CD4-positive, alpha-beta memory T cell (primary cell): Measurements from ENCODE around the gene CYP17A1. TPM values are rescaled to one million over a fixed set of nuclear protein-coding genes. Genes with fewer than 3 reads are reported as not detected.

Experiments
- CTCF ChIA-PET: fragments of 350-600 bp; sonication (Branson Sonifier 250); formaldehyde crosslinking; loops from one replicate; lab custom pipeline; 2021; ENCODE audit warnings: inconsistent platforms; ENCODE audit not compliant: partially characterized antibody; lab: Charles Lee
- POLR2A ChIA-PET: fragments of 350-600 bp; sonication (Branson Sonifier 250); formaldehyde crosslinking; loops from one replicate; lab custom pipeline; 2021; ENCODE audit not compliant: partially characterized antibody; lab: Charles Lee
- DNase-seq, 5 donors: peaks; one replicate each; pipeline versions ENCODE4 v3.0.0 to v3.0.0-alpha.2; 2020 to 2022; ENCODE audit warnings: mixed read lengths in 1 of 5
- H3K27ac ChIP-seq: one replicate; pipeline ENCODE4 v1.7.0; 2013; ENCODE audit warnings: low read depth, low read length
- H3K27me3 ChIP-seq: 2 replicates; pipeline ENCODE4 v1.7.0; 2013; ENCODE audit warnings: mild to moderate bottlenecking, low read length, moderate library complexity; ENCODE audit not compliant: insufficient read depth
- H3K36me3 ChIP-seq: 2 replicates; pipeline ENCODE4 v1.7.0; 2013; ENCODE audit warnings: mild to moderate bottlenecking, low read length, moderate library complexity; ENCODE audit not compliant: insufficient read depth
- H3K4me1 ChIP-seq: 2 replicates; pipeline ENCODE4 v1.7.0; 2013; ENCODE audit warnings: mild to moderate bottlenecking, low read length, moderate library complexity; ENCODE audit not compliant: insufficient read depth
- H3K4me3 ChIP-seq, 2 donors: one replicate each; pipeline ENCODE4 v1.7.0; 2013; ENCODE audit warnings: low read length in 2 of 2, mild to moderate bottlenecking in 1 of 2
- H3K9me3 ChIP-seq, 2 donors: one replicate each; pipeline ENCODE4 v1.7.0; 2013; ENCODE audit warnings: low read length in 2 of 2, control low read depth in 1 of 2; ENCODE audit not compliant: control insufficient read depth in 1 of 2
- H3K27ac Mint-ChIP-seq, 7 donors: one replicate each; pipeline ENCODE4 v1.8.0; 2020 to 2021; ENCODE audit warnings: mixed read lengths in 7 of 7, mild to moderate bottlenecking in 6 of 7, inconsistent platforms in 3 of 7, moderate library complexity in 3 of 7
- H3K27me3 Mint-ChIP-seq, 2 donors: one replicate each; pipeline ENCODE4 v1.8.0; 2020 to 2021; ENCODE audit warnings: mixed read lengths in 2 of 2
- H3K36me3 Mint-ChIP-seq, 2 donors: one replicate each; pipeline ENCODE4 v1.8.0; 2020 to 2021; ENCODE audit warnings: mixed read lengths in 2 of 2, inconsistent platforms in 1 of 2, mild to moderate bottlenecking in 1 of 2
- H3K4me1 Mint-ChIP-seq, 4 donors: one replicate each; pipeline ENCODE4 v1.8.0; 2020 to 2021; ENCODE audit warnings: mixed read lengths in 4 of 4, mild to moderate bottlenecking in 1 of 4
- H3K4me3 Mint-ChIP-seq, 8 donors: one replicate each; pipeline ENCODE4 v1.8.0; 2020 to 2021; ENCODE audit warnings: mixed read lengths in 8 of 8, mild to moderate bottlenecking in 7 of 8, moderate library complexity in 6 of 8, inconsistent platforms in 3 of 8
- H3K9me3 Mint-ChIP-seq, 8 donors: one replicate each; pipeline ENCODE4 v1.8.0; 2020 to 2021; ENCODE audit warnings: mixed read lengths in 8 of 8, mild to moderate bottlenecking in 5 of 8, inconsistent platforms in 3 of 8, moderate library complexity in 1 of 8
- intact Hi-C: fragments of 100-400 bp; cut with micrococcal nuclease; formaldehyde crosslinking; loops from one replicate; pipeline ENCODE4 v1.15.1; 2023
- polyA plus RNA-seq, 2 donors: library from polyadenylated mRNA; unstranded; fragments of 300-500 nt; fragmentation: Illumina TruSeq; gene quantifications; one replicate each; pipeline ENCODE4 v1.2.3, GENCODE V29; 2021
- total RNA-seq, 2 experiments: library from RNA; stranded (reverse); gene quantifications; one replicate each; pipeline ENCODE4 v1.2.3, GENCODE V29; 2021

The CYP17A1 gene
- total and polyA plus RNA-seq, 4 experiments from 2014 or later = not detected

- Histone ChIP-seq H3K27me3 (no peaks in the 10 kb centered on the region), H3K36me3 (peaks cover 33% of the 10 kb centered on the region), H3K27ac (no peak overlapping the region), H3K4me1 (peaks cover 9% of the 10 kb centered on the region), H3K9me3 (no peaks in the 10 kb centered on the region), H3K4me3 (no peak overlapping the region)
- Mint-ChIP-seq H3K4me3 (no peak overlapping the region), H3K27ac (peak overlapping the region in 6 of 7 donors; percentile 12 to 75 (median 44)), H3K9me3 (no peaks in the 10 kb centered on the region), H3K27me3 (no peaks in the 10 kb centered on the region), H3K36me3 (peaks cover 33 to 52% of the 10 kb centered on the region in 2 donors), H3K4me1 (peaks cover 15 to 41% (median 28%) of the 10 kb centered on the region in 4 donors)
- CTCF ChIA-PET = no interaction called here
- POLR2A ChIA-PET = no interaction called here
- DNase-seq = no peak
- intact Hi-C loops = no loop called here
These were observed 34.2 kb downstream of the CYP17A1 start for GRCh38 chr10:102802920-102803534.

DNA sequence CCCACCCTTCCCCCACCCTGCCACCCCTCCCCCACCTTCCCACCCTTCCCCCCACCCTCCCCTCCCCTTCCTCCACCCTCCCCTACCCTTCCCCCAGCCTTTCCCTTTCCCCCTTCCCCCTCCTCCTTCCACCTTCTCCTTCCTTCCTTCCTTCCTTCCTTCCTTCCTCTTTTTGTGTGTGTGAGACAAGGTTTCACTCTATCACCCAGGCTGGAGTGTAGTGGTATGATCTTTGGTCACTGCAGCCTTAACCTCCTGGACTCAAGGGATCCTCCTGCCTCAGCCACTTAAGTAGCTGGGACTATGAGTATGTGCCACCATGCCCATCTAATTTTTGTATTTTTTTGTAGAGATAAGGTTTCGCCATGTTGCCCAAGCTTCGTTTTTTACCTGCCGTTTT lies 35.2 kb downstream of the CYP17A1 start:
- no peaks in the 10 kb centered on the region for H3K9me3 Mint-ChIP-seq
- Histone ChIP-seq H3K9me3 (no peaks in the 10 kb centered on the region), H3K4me1 (peaks cover 9% of the 10 kb centered on the region), H3K27ac (no peak overlapping the region), H3K36me3 (peaks cover 36% of the 10 kb centered on the region), H3K4me3 (no peak overlapping the region), H3K27me3 (no peaks in the 10 kb centered on the region)
- intact Hi-C loops = no loop called here
- H3K27ac Mint-ChIP-seq = peak overlapping the region in 5 of 7 donors; percentile 43 to 87 (median 68)
- POLR2A ChIA-PET = no interaction called here
- CTCF ChIA-PET = no interaction called here
- H3K4me1 Mint-ChIP-seq = peaks cover 16 to 44% (median 30%) of the 10 kb centered on the region in 4 donors
- DNase-seq = no peak
- H3K27me3 Mint-ChIP-seq = no peaks in the 10 kb centered on the region
- H3K36me3 Mint-ChIP-seq = peaks cover 33 to 58% of the 10 kb centered on the region in 2 donors
- peak overlapping the region in 3 of 8 donors; percentile 3 to 29 (median 17) for H3K4me3 Mint-ChIP-seq

DNA sequence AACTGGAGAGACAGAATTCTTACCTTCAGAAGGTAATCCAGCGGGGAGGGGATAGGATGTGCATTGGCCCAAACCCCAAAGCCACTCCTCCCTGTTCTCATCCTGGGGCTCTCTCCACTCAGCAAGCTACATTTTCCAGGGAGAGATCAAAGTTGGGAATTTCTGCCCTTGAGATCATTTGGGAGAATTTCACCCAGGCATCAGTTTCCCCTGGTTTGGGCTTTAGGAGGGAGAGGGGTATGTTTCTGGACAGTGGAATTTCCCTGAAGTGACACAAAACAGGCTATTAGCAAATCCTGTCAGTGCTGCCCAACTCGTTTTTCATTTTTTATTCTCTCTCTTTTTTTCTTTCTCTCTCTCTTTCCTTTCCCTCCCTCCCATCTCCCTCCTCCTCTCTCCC lies 35.7 kb downstream of the CYP17A1 start:
- Histone ChIP-seq H3K27me3 (no peaks in the 10 kb centered on the region), H3K4me1 (peaks cover 14% of the 10 kb centered on the region), H3K36me3 (peaks cover 36% of the 10 kb centered on the region), H3K4me3 (no peak overlapping the region), H3K27ac (no peak overlapping the region), H3K9me3 (no peaks in the 10 kb centered on the region)
- Mint-ChIP-seq H3K4me1 (peaks cover 20 to 48% (median 34%) of the 10 kb centered on the region in 4 donors), H3K27me3 (no peaks in the 10 kb centered on the region), H3K4me3 (no peak overlapping the region), H3K27ac (peak overlapping the region in 1 of 7 donors; percentile 0), H3K9me3 (no peaks in the 10 kb centered on the region), H3K36me3 (peaks cover 33 to 59% of the 10 kb centered on the region in 2 donors)
- ChIA-PET CTCF (no interaction called here), POLR2A (no interaction called here)
- intact Hi-C loops = no loop called here
- DNase-seq = no peak

- intact Hi-C loops = no loop called here
- Histone ChIP-seq H3K27me3 (no peaks in the 10 kb centered on the region), H3K4me3 (no peak overlapping the region), H3K36me3 (peaks cover 36% of the 10 kb centered on the region), H3K9me3 (no peaks in the 10 kb centered on the region), H3K27ac (no peak overlapping the region), H3K4me1 (peaks cover 21% of the 10 kb centered on the region)
- H3K36me3 Mint-ChIP-seq = peaks cover 33 to 55% of the 10 kb centered on the region in 2 donors
- no peaks in the 10 kb centered on the region for H3K27me3 Mint-ChIP-seq
- H3K4me3 Mint-ChIP-seq = no peak overlapping the region
- DNase-seq = no peak
- CTCF ChIA-PET = no interaction called here
- peak overlapping the region in 5 of 7 donors; percentile 0 to 78 (median 12) for H3K27ac Mint-ChIP-seq
- POLR2A ChIA-PET = no interaction called here
- H3K9me3 Mint-ChIP-seq = no peaks in the 10 kb centered on the region
- H3K4me1 Mint-ChIP-seq = peaks cover 25 to 55% (median 39%) of the 10 kb centered on the region in 4 donors
These were observed 36.4 kb downstream of the CYP17A1 start for GRCh38 chr10:102800611-102801335.

DNA sequence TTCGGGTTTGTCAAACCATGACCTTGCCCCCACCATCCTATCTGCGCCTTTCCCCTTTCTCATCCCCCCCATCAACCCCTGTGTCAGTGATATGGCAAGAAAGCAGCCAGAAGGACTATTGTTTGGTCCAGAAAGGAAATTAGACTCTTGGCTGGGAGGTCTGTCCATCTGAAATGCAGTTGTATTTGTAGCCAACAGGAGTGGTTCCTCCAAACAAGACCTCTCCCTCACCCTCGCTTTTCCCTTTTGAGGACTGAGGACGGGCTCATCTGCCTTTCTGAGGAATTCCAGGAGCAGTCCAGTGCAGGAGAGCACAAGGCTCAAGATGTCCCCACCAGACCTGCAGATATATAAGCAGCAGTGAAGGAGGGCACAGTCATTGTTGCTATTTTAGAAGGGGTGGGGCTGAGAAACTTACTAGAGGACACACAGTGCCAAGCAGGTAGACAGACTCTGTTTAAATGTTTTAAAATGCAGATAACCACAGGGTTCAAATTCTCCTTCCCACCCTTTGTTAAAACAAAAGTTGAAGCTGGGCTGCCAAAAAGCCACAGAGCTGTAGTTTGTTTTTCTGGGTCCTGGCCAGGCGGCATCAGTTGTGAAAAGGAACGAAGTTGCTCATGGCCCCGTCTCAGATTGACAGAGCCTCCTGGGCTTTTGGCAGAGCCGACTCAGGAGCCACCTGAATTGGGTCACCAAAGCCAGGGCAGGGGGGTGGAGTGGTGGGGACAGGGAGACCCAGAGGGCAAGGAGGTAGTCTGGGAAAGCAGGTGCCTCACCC lies 37.3 kb downstream of the CYP17A1 start:
- no peak overlapping the region for H3K4me3 Mint-ChIP-seq
- Histone ChIP-seq H3K4me3 (no peak overlapping the region), H3K9me3 (no peaks in the 10 kb centered on the region), H3K36me3 (peaks cover 36% of the 10 kb centered on the region), H3K27ac (no peak overlapping the region), H3K27me3 (no peaks in the 10 kb centered on the region), H3K4me1 (peaks cover 29% of the 10 kb centered on the region)
- no peaks in the 10 kb centered on the region for H3K9me3 Mint-ChIP-seq
- ChIA-PET POLR2A (no interaction called here), CTCF (no interaction called here)
- H3K4me1 Mint-ChIP-seq = peaks cover 32 to 64% (median 47%) of the 10 kb centered on the region in 4 donors
- H3K36me3 Mint-ChIP-seq = peaks cover 33 to 53% of the 10 kb centered on the region in 2 donors
- intact Hi-C loops = no loop called here
- peak overlapping the region in 3 of 7 donors; percentile 27 to 72 (median 29) for H3K27ac Mint-ChIP-seq
- no peak for DNase-seq
- H3K27me3 Mint-ChIP-seq = no peaks in the 10 kb centered on the region

- no peaks in the 10 kb centered on the region for H3K9me3 ChIP-seq
- Mint-ChIP-seq H3K9me3 (no peaks in the 10 kb centered on the region), H3K4me1 (peaks cover 36 to 60% (median 48%) of the 10 kb centered on the region in 4 donors), H3K36me3 (peaks cover 13 to 37% of the 10 kb centered on the region in 2 donors), H3K27ac (peak overlapping the region; percentile 43 to 75 (median 64)), H3K4me3 (peak overlapping the region in 5 of 8 donors; percentile 10 to 62 (median 29)), H3K27me3 (no peaks in the 10 kb centered on the region)
- H3K27me3 ChIP-seq = no peaks in the 10 kb centered on the region
- H3K27ac ChIP-seq = no peak overlapping the region
- DNase-seq = peak; percentile 24 to 48 (median 30)
- CTCF ChIA-PET = no interaction called here
- no peak overlapping the region for H3K4me3 ChIP-seq
- peaks cover 28% of the 10 kb centered on the region for H3K4me1 ChIP-seq
- POLR2A ChIA-PET = no interaction called here
- peaks cover 31% of the 10 kb centered on the region for H3K36me3 ChIP-seq
- intact Hi-C loops = no loop called here
These were observed 40.6 kb downstream of the CYP17A1 start for GRCh38 chr10:102796407-102797176.
